ENCODE data around the gene PLD3.

The PLD3 gene

DNA sequence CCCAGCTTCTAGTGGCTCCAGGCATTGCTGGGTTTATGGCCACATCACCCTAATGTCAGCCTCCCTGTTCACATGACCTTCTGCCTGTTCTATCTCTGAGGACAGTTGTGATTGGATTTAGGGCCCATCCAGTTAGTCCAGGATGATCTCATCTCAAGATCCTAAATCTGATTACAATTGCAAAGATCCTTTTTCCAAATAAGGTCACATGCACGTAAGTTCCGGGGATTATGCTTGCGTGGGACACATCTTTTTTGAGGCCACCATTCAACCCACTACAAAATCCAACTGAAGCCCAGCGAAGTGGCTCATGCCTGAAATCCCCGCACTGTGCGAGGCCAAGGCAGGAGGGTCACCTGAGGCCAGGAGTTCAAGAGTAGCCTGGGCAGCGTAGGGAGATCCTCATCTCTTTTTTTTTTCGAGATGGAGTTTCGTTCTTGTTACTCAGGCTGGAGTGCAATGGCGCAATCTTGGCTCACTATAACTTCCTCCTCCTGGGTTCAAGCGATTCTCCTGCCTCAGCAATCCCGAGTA, 12.3 kb downstream of the PLD3 start:
- Histone ChIP-seq H2AFZ (ENCODE audit: low read length) (no peak overlapping the region), H3K79me2 (ENCODE audit: insufficient read depth, low read length) (no peaks in the 10 kb centered on the region), H3K27me3 (ENCODE audit: insufficient read depth, low read length, poor library complexity, severe bottlenecking) (no peaks in the 10 kb centered on the region), H3K4me3 (ENCODE audit: low read length, poor library complexity, severe bottlenecking) (no peak overlapping the region), H3K9me2 (replicated peaks; ENCODE audit: low read depth, low read length) (no peaks in the 10 kb centered on the region), H3F3A (ENCODE audit: low read depth) (0 out of 2 replicates have a peak, but pooled peaks cover 7% of the 10 kb centered on the region), H3K36me3 (ENCODE audit: insufficient read depth, low read length) (no peaks in the 10 kb centered on the region), H3K4me1 (ENCODE audit: insufficient read depth, low read length, poor library complexity, severe bottlenecking) (peaks cover 23% of the 10 kb centered on the region), H4K20me1 (ENCODE audit: insufficient read depth, low read length, poor library complexity, severe bottlenecking) (no peaks in the 10 kb centered on the region), H3K4me2 (ENCODE audit: low read depth, low read length, poor library complexity, severe bottlenecking) (no peak overlapping the region), H3K9ac (ENCODE audit: low read depth, low read length, poor library complexity, severe bottlenecking) (no peak overlapping the region), H3K9me3 (ENCODE audit: insufficient read depth, low read depth, low read length) (no peaks in the 10 kb centered on the region)
- TF ChIP-seq, protein P1, sequence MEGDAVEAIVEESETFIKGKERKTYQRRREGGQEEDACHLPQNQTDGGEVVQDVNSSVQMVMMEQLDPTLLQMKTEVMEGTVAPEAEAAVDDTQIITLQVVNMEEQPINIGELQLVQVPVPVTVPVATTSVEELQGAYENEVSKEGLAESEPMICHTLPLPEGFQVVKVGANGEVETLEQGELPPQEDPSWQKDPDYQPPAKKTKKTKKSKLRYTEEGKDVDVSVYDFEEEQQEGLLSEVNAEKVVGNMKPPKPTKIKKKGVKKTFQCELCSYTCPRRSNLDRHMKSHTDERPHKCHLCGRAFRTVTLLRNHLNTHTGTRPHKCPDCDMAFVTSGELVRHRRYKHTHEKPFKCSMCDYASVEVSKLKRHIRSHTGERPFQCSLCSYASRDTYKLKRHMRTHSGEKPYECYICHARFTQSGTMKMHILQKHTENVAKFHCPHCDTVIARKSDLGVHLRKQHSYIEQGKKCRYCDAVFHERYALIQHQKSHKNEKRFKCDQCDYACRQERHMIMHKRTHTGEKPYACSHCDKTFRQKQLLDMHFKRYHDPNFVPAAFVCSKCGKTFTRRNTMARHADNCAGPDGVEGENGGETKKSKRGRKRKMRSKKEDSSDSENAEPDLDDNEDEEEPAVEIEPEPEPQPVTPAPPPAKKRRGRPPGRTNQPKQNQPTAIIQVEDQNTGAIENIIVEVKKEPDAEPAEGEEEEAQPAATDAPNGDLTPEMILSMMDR (conservative IDR thresholded peaks at IDR 0.05; ENCODE audit: low read length) = no peak
- no peak for TF ChIP-seq EZH2phosphoT487 (IDR thresholded peaks at IDR 0.05; ENCODE audit: borderline replicate concordance)

- Histone ChIP-seq H3K9ac (ENCODE audit: low read depth, low read length, poor library complexity, severe bottlenecking) (no peak overlapping the region), H3K9me3 (ENCODE audit: insufficient read depth, low read depth, low read length) (no peaks in the 10 kb centered on the region), H3K27me3 (ENCODE audit: insufficient read depth, low read length, poor library complexity, severe bottlenecking) (no peaks in the 10 kb centered on the region), H3F3A (ENCODE audit: low read depth) (0 out of 2 replicates have a peak, but pooled peaks cover 7% of the 10 kb centered on the region), H3K4me3 (ENCODE audit: low read length, poor library complexity, severe bottlenecking) (no peak overlapping the region), H3K4me2 (ENCODE audit: low read depth, low read length, poor library complexity, severe bottlenecking) (peak overlapping the region; percentile 59), H2AFZ (ENCODE audit: low read length) (no peak overlapping the region), H3K79me2 (ENCODE audit: insufficient read depth, low read length) (no peaks in the 10 kb centered on the region), H3K36me3 (ENCODE audit: insufficient read depth, low read length) (no peaks in the 10 kb centered on the region), H3K4me1 (ENCODE audit: insufficient read depth, low read length, poor library complexity, severe bottlenecking) (peaks cover 23% of the 10 kb centered on the region), H3K9me2 (replicated peaks; ENCODE audit: low read depth, low read length) (no peaks in the 10 kb centered on the region), H4K20me1 (ENCODE audit: insufficient read depth, low read length, poor library complexity, severe bottlenecking) (no peaks in the 10 kb centered on the region)
- no peak for TF ChIP-seq EZH2phosphoT487 (IDR thresholded peaks at IDR 0.05; ENCODE audit: borderline replicate concordance)
- TF ChIP-seq, protein P1 (conservative IDR thresholded peaks at IDR 0.05; ENCODE audit: low read length) = no peak
Measured at GRCh38 chr19:40362160-40362559, 13.7 kb downstream of the PLD3 start.

DNA sequence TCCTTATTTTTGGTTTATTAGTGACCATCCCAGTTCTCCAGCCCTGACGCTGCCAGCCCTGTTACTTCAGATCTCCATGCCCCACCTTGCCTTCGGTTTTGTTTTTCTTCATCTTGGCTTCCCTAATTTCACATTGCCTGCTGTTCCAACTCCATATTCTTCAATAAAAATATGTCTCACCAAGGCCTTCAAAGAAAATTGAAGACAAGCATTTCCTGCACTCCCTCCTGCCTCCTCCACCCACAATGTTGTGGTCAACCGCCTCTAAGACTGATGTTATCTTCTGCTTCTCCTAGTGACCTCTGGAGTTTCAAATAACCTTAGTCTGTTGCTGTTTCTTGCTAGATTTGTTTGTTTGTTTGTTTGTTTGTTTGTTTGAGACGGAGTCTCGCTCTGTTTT, 14.6 kb downstream of the PLD3 start:
- no peak for TF ChIP-seq EZH2phosphoT487 (IDR thresholded peaks at IDR 0.05; ENCODE audit: borderline replicate concordance)
- TF ChIP-seq, protein P1 (conservative IDR thresholded peaks at IDR 0.05; ENCODE audit: low read length) = no peak
- H3K79me2 ChIP-seq (ENCODE audit: insufficient read depth, low read length) = no peaks in the 10 kb centered on the region
- H4K20me1 ChIP-seq (ENCODE audit: insufficient read depth, low read length, poor library complexity, severe bottlenecking) = no peaks in the 10 kb centered on the region
- H3K9me2 ChIP-seq (replicated peaks; ENCODE audit: low read depth, low read length) = no peaks in the 10 kb centered on the region
- peak overlapping the region; percentile 42 for H3K4me3 ChIP-seq (ENCODE audit: low read length, poor library complexity, severe bottlenecking)
- H3K36me3 ChIP-seq (ENCODE audit: insufficient read depth, low read length) = no peaks in the 10 kb centered on the region
- H2AFZ ChIP-seq (ENCODE audit: low read length) = no peak overlapping the region
- peak overlapping the region; percentile 36 for H3K9ac ChIP-seq (ENCODE audit: low read depth, low read length, poor library complexity, severe bottlenecking)
- H3F3A ChIP-seq (ENCODE audit: low read depth) = 0 out of 2 replicates have a peak, but pooled peaks cover 7% of the 10 kb centered on the region
- no peaks in the 10 kb centered on the region for H3K9me3 ChIP-seq (ENCODE audit: insufficient read depth, low read depth, low read length)
- H3K27me3 ChIP-seq (ENCODE audit: insufficient read depth, low read length, poor library complexity, severe bottlenecking) = no peaks in the 10 kb centered on the region
- H3K4me2 ChIP-seq (ENCODE audit: low read depth, low read length, poor library complexity, severe bottlenecking) = peak overlapping the region; percentile 59
- H3K4me1 ChIP-seq (ENCODE audit: insufficient read depth, low read length, poor library complexity, severe bottlenecking) = peaks cover 17% of the 10 kb centered on the region

All from Loucy (cell line).